Trophoblast cell (in vitro differentiated cells and primary cell): Measurements from ENCODE around the gene TBCB.
A peak's percentile ranks its signal among the peaks of the same experiment; 100 is the strongest.

Experiments
- DNase-seq, 2 donors: peaks; one replicate each; pipeline ENCODE4 v3.0.0-alpha.2; 2016
- H2AFZ ChIP-seq: 2 replicates; pipeline ENCODE4 v1.6.1; 2013; ENCODE audit warnings: low read length, moderate library complexity, mild to moderate bottlenecking; ENCODE audit not compliant: insufficient read depth, poor library complexity
- H2AK5ac ChIP-seq: 2 replicates; pipeline ENCODE4 v1.6.1; 2013; ENCODE audit warnings: mild to moderate bottlenecking, low read length
- H2BK120ac ChIP-seq: 2 replicates; pipeline ENCODE4 v1.6.1; 2013; ENCODE audit warnings: low read length, mild to moderate bottlenecking, moderate library complexity; ENCODE audit not compliant: insufficient read depth, poor library complexity
- H2BK12ac ChIP-seq: 2 replicates; pipeline ENCODE4 v1.6.1; 2013; ENCODE audit warnings: mild to moderate bottlenecking, low read length, moderate library complexity
- H2BK5ac ChIP-seq: 2 replicates; pipeline ENCODE4 v1.6.1; 2013; ENCODE audit warnings: low read length, low read depth, moderate library complexity, mild to moderate bottlenecking; ENCODE audit not compliant: poor library complexity
- H3K14ac ChIP-seq: 2 replicates; pipeline ENCODE4 v1.6.1; 2013; ENCODE audit warnings: mild to moderate bottlenecking, low read length
- H3K18ac ChIP-seq: 2 replicates; pipeline ENCODE4 v1.6.1; 2013; ENCODE audit warnings: mild to moderate bottlenecking, low read length
- H3K23ac ChIP-seq: 2 replicates; pipeline ENCODE4 v1.6.1; 2013; ENCODE audit warnings: low read length
- H3K27ac ChIP-seq: 2 replicates; pipeline ENCODE4 v1.5.1; 2013; ENCODE audit warnings: low read depth, mild to moderate bottlenecking, inconsistent platforms, low read length, moderate library complexity
- H3K27me3 ChIP-seq: 2 replicates; pipeline ENCODE4 v1.6.1; 2013; ENCODE audit warnings: inconsistent platforms, mild to moderate bottlenecking, low read length, moderate library complexity; ENCODE audit not compliant: insufficient read depth
- H3K36me3 ChIP-seq, 2 experiments: 1 replicate in 1 of 2; 2 replicates in 1 of 2; pipeline ENCODE4 v1.6.1; 2013; ENCODE audit warnings: low read length in 2 of 2, mild to moderate bottlenecking in 2 of 2, moderate library complexity in 1 of 2; ENCODE audit not compliant: insufficient read depth in 2 of 2, control insufficient read depth in 1 of 2
- H3K4ac ChIP-seq: 2 replicates; pipeline ENCODE4 v1.6.1; 2013; ENCODE audit warnings: low read depth, mild to moderate bottlenecking, low read length, moderate library complexity
- H3K4me1 ChIP-seq, 2 experiments: 1 replicate in 1 of 2; 2 replicates in 1 of 2; pipeline ENCODE4 v1.6.1; 2013; ENCODE audit warnings: low read length in 2 of 2, mild to moderate bottlenecking in 2 of 2, moderate library complexity in 1 of 2; ENCODE audit not compliant: insufficient read depth in 2 of 2, control insufficient read depth in 1 of 2
- H3K4me2 ChIP-seq: 2 replicates; pipeline ENCODE4 v1.6.1; 2013; ENCODE audit warnings: inconsistent platforms, mild to moderate bottlenecking, low read length, moderate library complexity
- H3K4me3 ChIP-seq: 2 replicates; pipeline ENCODE4 v1.5.1; 2013; ENCODE audit warnings: mild to moderate bottlenecking, low read depth, low read length, inconsistent platforms
- H3K79me1 ChIP-seq: one replicate; pipeline ENCODE4 v1.6.1; 2013; ENCODE audit warnings: low read length
- H3K79me2 ChIP-seq: 2 replicates; pipeline ENCODE4 v1.6.1; 2013; ENCODE audit warnings: low read length, mild to moderate bottlenecking; ENCODE audit not compliant: control insufficient read depth, insufficient read depth, poor library complexity
- H3K9ac ChIP-seq: 2 replicates; pipeline ENCODE4 v1.6.1; 2013; ENCODE audit warnings: mild to moderate bottlenecking, low read length
- H3K9me3 ChIP-seq: 2 replicates; pipeline ENCODE4 v1.6.1; 2013; ENCODE audit warnings: low read depth, mild to moderate bottlenecking, control low read depth, inconsistent platforms, low read length; ENCODE audit not compliant: insufficient read depth
- H4K12ac ChIP-seq: 2 replicates; pipeline ENCODE4 v1.6.1; 2013; ENCODE audit warnings: low read depth, mild to moderate bottlenecking, low read length, moderate library complexity
- H4K8ac ChIP-seq: 2 replicates; pipeline ENCODE4 v1.6.1; 2013; ENCODE audit warnings: low read depth, mild to moderate bottlenecking, low read length, moderate library complexity
- H4K91ac ChIP-seq: one replicate; pipeline ENCODE4 v1.6.1; 2013; ENCODE audit warnings: low read depth, mild to moderate bottlenecking, low read length, moderate library complexity
- WGBS: extraction: QIAGEN DNeasy Blood & Tissue Kit; methylation state at CpG from one replicate; pipeline ENCODE4 v1.1.7; 2013; ENCODE audit warnings: missing lambda C conversion rate; ENCODE audit not compliant: insufficient read length, insufficient coverage; ENCODE audit errors: extremely low coverage; 5-methylcytosine and 5-hydroxymethylcytosine counted together

The TBCB gene

GRCh38 chr19:36152352-36153091, 37.3 kb downstream of the TBCB start, which contains the start of gene COX7A1:
Gene COX7A1 (minus strand): TSS chr19:36152447. CDS start chr19:36152407, 40 bp downstream.
- Histone ChIP-seq H3K9ac (no peak within 1 kb of the TSS), H2AFZ (no peak within 1 kb of the TSS), H2BK5ac (no peak within 1 kb of the TSS), H3K23ac (no peak within 1 kb of the TSS), H3K4ac (no peak within 1 kb of the TSS), H3K14ac (no peak within 1 kb of the TSS), H3K4me1 (no peaks in the 10 kb centered on the region), H2BK120ac (no peak within 1 kb of the TSS), H3K79me1 (no peaks in the 10 kb centered on the region), H3K27ac (no peak within 1 kb of the TSS), H3K36me3 (peaks cover 47 to 51% of the 10 kb centered on the region in 2 experiments), H3K9me3 (peaks cover 1% of the 10 kb centered on the region), H3K4me3 (no peak within 1 kb of the TSS), H4K91ac (no peak within 1 kb of the TSS), H3K4me2 (no peak within 1 kb of the TSS), H2BK12ac (no peak within 1 kb of the TSS), H4K8ac (no peak within 1 kb of the TSS), H4K12ac (no peak within 1 kb of the TSS), H2AK5ac (no peak within 1 kb of the TSS), H3K27me3 (no peaks in the 10 kb centered on the region), H3K79me2 (no peaks in the 10 kb centered on the region), H3K18ac (no peak within 1 kb of the TSS)
- WGBS = no CpG with 5 or more reads among the region's 40 CpGs
- DNase-seq = peak; percentile 13 to 36

- no peak overlapping the region for H2BK5ac ChIP-seq
- H3K79me2 ChIP-seq = no peaks in the 10 kb centered on the region
- peaks cover 41 to 46% of the 10 kb centered on the region in 2 experiments for H3K36me3 ChIP-seq
- peaks cover 1% of the 10 kb centered on the region for H3K9me3 ChIP-seq
- H3K14ac ChIP-seq = no peak overlapping the region
- H3K18ac ChIP-seq = no peak overlapping the region
- no peak overlapping the region for H2AFZ ChIP-seq
- no peak overlapping the region for H4K91ac ChIP-seq
- H3K23ac ChIP-seq = no peak overlapping the region
- no peak overlapping the region for H4K8ac ChIP-seq
- WGBS = no CpG with 5 or more reads among the region's 10 CpGs
- H2BK12ac ChIP-seq = no peak overlapping the region
- H4K12ac ChIP-seq = no peak overlapping the region
- H2AK5ac ChIP-seq = no peak overlapping the region
- H2BK120ac ChIP-seq = no peak overlapping the region
- no peak overlapping the region for H3K4ac ChIP-seq
- no peaks in the 10 kb centered on the region for H3K79me1 ChIP-seq
- no peak overlapping the region for H3K27ac ChIP-seq
- no peak overlapping the region for H3K4me3 ChIP-seq
- H3K4me1 ChIP-seq = no peaks in the 10 kb centered on the region
- H3K4me2 ChIP-seq = no peak overlapping the region
- no peak overlapping the region for H3K9ac ChIP-seq
- H3K27me3 ChIP-seq = no peaks in the 10 kb centered on the region
- DNase-seq = no peak
These were observed 37.9 kb downstream of the TBCB start for GRCh38 chr19:36153126-36153525.

GRCh38 chr19:36160821-36161596, 45.7 kb downstream of the TBCB start:
- Histone ChIP-seq H4K8ac (no peak overlapping the region), H3K18ac (no peak overlapping the region), H3K9ac (no peak overlapping the region), H3K27ac (no peak overlapping the region), H2BK120ac (no peak overlapping the region), H3K27me3 (no peaks in the 10 kb centered on the region), H3K23ac (no peak overlapping the region), H4K91ac (no peak overlapping the region), H3K4me2 (no peak overlapping the region), H2BK12ac (no peak overlapping the region), H3K4ac (no peak overlapping the region), H3K4me3 (no peak overlapping the region), H3K9me3 (peaks cover 2% of the 10 kb centered on the region), H3K79me2 (no peaks in the 10 kb centered on the region), H2AFZ (no peak overlapping the region), H3K79me1 (no peaks in the 10 kb centered on the region), H3K14ac (no peak overlapping the region), H3K36me3 (peaks cover 10 to 13% of the 10 kb centered on the region in 2 experiments), H2AK5ac (no peak overlapping the region), H2BK5ac (no peak overlapping the region), H3K4me1 (no peaks in the 10 kb centered on the region), H4K12ac (no peak overlapping the region)
- no peak for DNase-seq
- no CpG with 5 or more reads among the region's 7 CpGs for WGBS

GRCh38 chr19:36163813-36164212, 48.5 kb downstream of the TBCB start:
- no peak overlapping the region for H2AK5ac ChIP-seq
- H3K4me2 ChIP-seq = no peak overlapping the region
- no peak overlapping the region for H2BK5ac ChIP-seq
- H3K27me3 ChIP-seq = no peaks in the 10 kb centered on the region
- H3K9me3 ChIP-seq = peaks cover 2% of the 10 kb centered on the region
- no peak overlapping the region for H2AFZ ChIP-seq
- no peak overlapping the region for H3K4me3 ChIP-seq
- H3K79me2 ChIP-seq = no peaks in the 10 kb centered on the region
- no peak overlapping the region for H4K12ac ChIP-seq
- H2BK120ac ChIP-seq = no peak overlapping the region
- H4K91ac ChIP-seq = no peak overlapping the region
- no peak overlapping the region for H3K27ac ChIP-seq
- H4K8ac ChIP-seq = no peak overlapping the region
- H3K4me1 ChIP-seq = no peaks in the 10 kb centered on the region
- H3K79me1 ChIP-seq = no peaks in the 10 kb centered on the region
- H3K18ac ChIP-seq = no peak overlapping the region
- DNase-seq = no peak
- no peak overlapping the region for H3K23ac ChIP-seq
- no peak overlapping the region for H3K14ac ChIP-seq
- H3K9ac ChIP-seq = no peak overlapping the region
- H2BK12ac ChIP-seq = no peak overlapping the region
- WGBS = no CpG with 5 or more reads among the region's 12 CpGs
- H3K36me3 ChIP-seq = peaks cover 10 to 11% of the 10 kb centered on the region in 2 experiments
- no peak overlapping the region for H3K4ac ChIP-seq
